Smooth muscle cell (in vitro differentiated cells): Measurements from ENCODE around the gene NEK9. TPM values are rescaled to one million over a fixed set of nuclear protein-coding genes. Genes with fewer than 3 reads are reported as not detected.
"Not testable (repeated sequence)": the region's sequence is repeated elsewhere in the genome, so short reads cannot be mapped to it uniquely, and the experiment has no call there.

Source experiments
- DNase-seq: peaks from one replicate; lab custom pipeline; 2025; ENCODE audit not compliant: unreplicated experiment; lab: John Stamatoyannopoulos, UW
- H2AFZ ChIP-seq: fragments of 200-600 bp; sonication (generic); 2 replicates; pipeline ENCODE4 v1.6.0; 2016; ENCODE audit warnings: antibody characterized with exemption, low read depth, mild to moderate bottlenecking
- H3F3A ChIP-seq: fragments of 200-600 bp; sonication (generic); 2 replicates; pipeline ENCODE4 v1.6.0; 2017; ENCODE audit warnings: antibody characterized with exemption, low read depth
- H3K27ac ChIP-seq: fragments of 200-600 bp; sonication (generic); 2 replicates; pipeline ENCODE4 v1.5.1; 2016; ENCODE audit warnings: low read depth, mild to moderate bottlenecking
- H3K27me3 ChIP-seq: fragments of 200-600 bp; sonication (generic); 2 replicates; pipeline ENCODE4 v1.6.1; 2016; ENCODE audit warnings: low read depth, mild to moderate bottlenecking
- H3K36me3 ChIP-seq: fragments of 200-600 bp; sonication (generic); 2 replicates; pipeline ENCODE4 v1.5.1; 2016; ENCODE audit warnings: low read depth
- H3K4me1 ChIP-seq: fragments of 200-600 bp; sonication (generic); 2 replicates; pipeline ENCODE4 v1.5.1; 2016; ENCODE audit warnings: low read depth
- H3K4me2 ChIP-seq: fragments of 200-600 bp; sonication (generic); 2 replicates; pipeline ENCODE4 v1.6.0; 2016; ENCODE audit warnings: mild to moderate bottlenecking
- H3K4me3 ChIP-seq: fragments of 200-600 bp; sonication (generic); 2 replicates; pipeline ENCODE4 v1.5.1; 2016; ENCODE audit warnings: mild to moderate bottlenecking
- H3K79me2 ChIP-seq: fragments of 200-600 bp; sonication (generic); 2 replicates; pipeline ENCODE4 v1.6.0; 2016; ENCODE audit warnings: low read depth, mild to moderate bottlenecking
- H3K9ac ChIP-seq: fragments of 200-600 bp; sonication (generic); 2 replicates; pipeline ENCODE4 v1.6.0; 2016; ENCODE audit warnings: low read depth
- H3K9me3 ChIP-seq: fragments of 200-600 bp; sonication (generic); replicated peaks from 2 replicates; pipeline ENCODE4 v1.5.1; 2016; ENCODE audit warnings: low read depth
- H4K20me1 ChIP-seq: fragments of 200-600 bp; sonication (generic); 2 replicates; pipeline ENCODE4 v1.6.0; 2016; ENCODE audit warnings: low read depth
- CTCF ChIP-seq: fragments of 200-600 bp; sonication (generic); IDR thresholded peaks from 2 replicates; pipeline ENCODE4 v1.5.1; 2017; ENCODE audit warnings: borderline replicate concordance, mild to moderate bottlenecking, antibody characterized with exemption; ENCODE audit not compliant: insufficient read depth, poor library complexity, severe bottlenecking
- WGBS: methylation state at CpG from one replicate; pipeline ENCODE4 v1.1.7; 2016; ENCODE audit warnings: low lambda C conversion rate; 5-methylcytosine and 5-hydroxymethylcytosine counted together
- polyA plus RNA-seq: library from polyadenylated mRNA; unstranded; fragments of >200 nt; fragmentation: Nextera tagmentation; extraction: Ambion mirVana; gene quantifications from 2 replicates; pipeline ENCODE4 v1.2.1, GENCODE V29; 2016
- total RNA-seq: library from RNA; depleted of rRNA; stranded (reverse); fragments of >200 nt; gene quantifications from 2 replicates; pipeline ENCODE4 v1.2.3, GENCODE V29; 2014

Gene NEK9
- total and polyA plus RNA-seq, 2 experiments from 2014 or later = 12.4 to 17.8 TPM

- Histone ChIP-seq H3K4me3 (peak overlapping the region; percentile 58), H3K9ac (peak overlapping the region; percentile 73), H3K27me3 (no peaks in the 10 kb centered on the region), H4K20me1 (no peaks in the 10 kb centered on the region), H3K4me1 (peaks cover 12% of the 10 kb centered on the region), H2AFZ (peak overlapping the region; percentile 79), H3K9me3 (no peaks in the 10 kb centered on the region), H3F3A (peaks cover 3% of the 10 kb centered on the region), H3K36me3 (no peaks in the 10 kb centered on the region), H3K79me2 (no peaks in the 10 kb centered on the region), H3K4me2 (peak overlapping the region; percentile 92), H3K27ac (peak overlapping the region; percentile 72)
- WGBS = 5% methylated on average over 15 of the region's 15 CpGs
- no peak for TF ChIP-seq CTCF
- no peak for DNase-seq
Measured at GRCh38 chr14:75068294-75069120, 58.3 kb downstream of the NEK9 start.

GRCh38 chr14:75067765-75068164 is 59.1 kb downstream of the NEK9 start:
- H3K79me2 ChIP-seq, H3K9ac ChIP-seq, H3F3A ChIP-seq, H4K20me1 ChIP-seq, DNase-seq, H3K27me3 ChIP-seq, H3K36me3 ChIP-seq, H3K9me3 ChIP-seq, H2AFZ ChIP-seq, H3K27ac ChIP-seq: not testable (repeated sequence)
- 79% methylated on average over 4 of the region's 4 CpGs for WGBS
- Histone ChIP-seq H3K4me1 (peaks cover 12% of the 10 kb centered on the region), H3K4me3 (peak overlapping the region; percentile 58), H3K4me2 (peak overlapping the region; percentile 92)

- H3K27ac ChIP-seq = no peak overlapping the region
- no peaks in the 10 kb centered on the region for H3K79me2 ChIP-seq
- no peaks in the 10 kb centered on the region for H3K27me3 ChIP-seq
- H3K4me1 ChIP-seq = peaks cover 12% of the 10 kb centered on the region
- TF ChIP-seq CTCF = no peak
- 91% methylated on average over 1 of the region's 1 CpG for whole genome bisulfite sequencing
- no peak overlapping the region for H3K4me2 ChIP-seq
- H2AFZ ChIP-seq = no peak overlapping the region
- H3K4me3 ChIP-seq = no peak overlapping the region
- H3F3A ChIP-seq = peaks cover 3% of the 10 kb centered on the region
- no peak overlapping the region for H3K9ac ChIP-seq
- H3K9me3 ChIP-seq = no peaks in the 10 kb centered on the region
- no peaks in the 10 kb centered on the region for H4K20me1 ChIP-seq
- no peak for DNase-seq
- no peaks in the 10 kb centered on the region for H3K36me3 ChIP-seq
Measured at GRCh38 chr14:75067212-75067611, 59.6 kb downstream of the NEK9 start.

- no peaks in the 10 kb centered on the region for H4K20me1 ChIP-seq
Measured at GRCh38 chr14:75066691-75067090, 60.2 kb downstream of the NEK9 start.

More at GRCh38 chr14:75066691-75067090, 60.2 kb downstream of the NEK9 start:
- Histone ChIP-seq H3F3A (peaks cover 3% of the 10 kb centered on the region), H3K27ac (no peak overlapping the region), H3K4me1 (peaks cover 12% of the 10 kb centered on the region), H3K4me2 (no peak overlapping the region), H3K27me3 (no peaks in the 10 kb centered on the region), H3K4me3 (no peak overlapping the region), H3K9me3 (no peaks in the 10 kb centered on the region), H2AFZ (no peak overlapping the region), H3K9ac (no peak overlapping the region), H3K79me2 (no peaks in the 10 kb centered on the region), H3K36me3 (no peaks in the 10 kb centered on the region)
- DNase-seq = no peak
- WGBS = 100% methylated on average over 3 of the region's 3 CpGs
- no peak for TF ChIP-seq CTCF
